HS-27A (cell line): ENCODE measurements around the gene CDT1.
A peak's percentile ranks its signal among the peaks of the same experiment; 100 is the strongest.

Experiments
- DNase-seq: peaks from one replicate; pipeline ENCODE4 v3.0.0-alpha.2; 2012; ENCODE audit warnings: low read depth, missing footprints

CDT1 gene

DNA sequence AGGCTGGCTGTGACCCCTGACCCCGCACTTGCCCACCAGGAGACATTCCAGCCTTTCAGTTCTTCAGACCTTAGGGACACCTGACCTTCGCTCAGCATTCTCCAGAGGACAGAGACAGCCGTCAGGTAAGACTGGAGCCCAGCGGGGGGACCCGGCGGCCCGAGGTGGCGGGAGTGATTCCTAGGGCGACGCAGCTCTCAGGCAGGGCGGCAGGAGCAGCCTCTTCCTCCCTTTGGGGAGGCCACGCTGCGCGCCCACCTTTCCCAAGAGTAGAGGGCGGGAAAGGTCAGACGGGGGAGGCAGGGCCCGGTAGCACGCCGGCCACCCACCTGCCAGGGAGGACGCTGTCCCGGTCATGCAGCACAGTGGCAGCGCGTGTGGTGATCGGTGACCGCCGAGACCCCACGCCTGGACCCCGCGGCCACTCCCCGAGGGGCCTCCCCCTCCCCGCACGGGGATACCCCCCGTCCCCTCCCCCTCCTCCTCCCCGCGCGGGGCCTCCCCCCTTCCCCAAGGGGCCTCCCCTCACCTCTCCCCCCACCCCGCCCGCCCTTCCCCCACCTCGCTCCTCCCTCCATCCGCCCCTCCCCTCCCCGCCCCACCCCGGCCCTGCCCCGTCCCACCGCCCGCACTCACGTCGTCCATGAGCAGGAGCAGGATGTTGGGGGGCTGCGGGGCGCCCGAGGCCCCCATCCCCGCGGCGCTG, 52.7 kb downstream of the CDT1 start:
- no peak for DNase-seq

GRCh38 chr16:88856828-88857727, 53.5 kb downstream of the CDT1 start, which contains the start of the genes GALNS and TRAPPC2L:
GALNS (minus strand) TSS chr16:88856947; CDS start chr16:88856877, 70 bp downstream.
TRAPPC2L (plus strand) TSS chr16:88857127; CDS start chr16:88857151, 24 bp downstream.
- DNase-seq, result peak; percentile 77

DNA sequence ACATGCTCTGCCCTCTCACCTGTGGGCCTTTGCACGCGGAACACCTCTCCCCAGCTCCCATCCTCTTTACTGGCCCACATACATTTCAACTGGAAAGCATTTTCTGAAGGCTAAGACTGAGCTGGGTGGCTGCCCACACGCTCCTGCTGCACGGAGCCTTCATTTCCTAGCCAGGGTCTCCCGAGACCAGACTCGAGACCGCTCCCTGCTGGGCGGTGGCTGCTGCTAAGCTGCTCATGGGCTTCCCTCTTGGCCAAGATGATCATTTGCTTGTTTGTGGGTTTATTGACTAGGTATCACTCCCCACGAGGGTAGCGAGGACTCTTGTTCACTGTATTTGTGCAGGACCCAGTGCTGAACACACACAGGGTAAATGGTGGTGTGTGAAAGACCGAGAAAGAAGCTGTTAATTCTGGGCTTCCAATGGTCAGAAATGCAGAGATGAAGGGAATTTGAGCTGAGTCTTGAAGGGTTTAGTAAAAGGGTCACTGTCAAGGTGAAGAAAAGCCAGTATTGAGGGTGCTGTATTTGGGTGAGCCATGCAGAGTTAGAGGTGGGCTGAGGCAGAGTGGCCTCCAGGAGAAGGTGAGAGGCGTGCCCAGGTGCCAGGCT, 54.2 kb downstream of the CDT1 start:
- peak; percentile 39 for DNase-seq
